ENCODE data around the gene PRDM16. TPM values are rescaled to one million over a fixed set of nuclear protein-coding genes. Genes with fewer than 3 reads are reported as not detected.

The PRDM16 gene
- polyA plus RNA-seq, 1 donor (not counting 4 experiments of a cell fraction or from before 2014, with no cell fraction given): 0.05 TPM

GRCh38 chr1:3192825-3193224, 123.8 kb downstream of the PRDM16 start:
- dilution Hi-C loops (cut with MboI; ENCODE audit: extremely low pct_ligation_motif_present, low sequenced_read_pairs): no loop called here
- peaks cover 2% of the 10 kb centered on the region for H3K9me3 ChIP-seq (ENCODE audit: control insufficient read depth, low read depth, low read length)

GRCh38 chr1:3193811-3194210, 124.8 kb downstream of the PRDM16 start:
- Histone ChIP-seq H3K27ac (ENCODE audit: control insufficient read depth, insufficient read depth, low read length) (no peak overlapping the region), H3K9me3 (ENCODE audit: control insufficient read depth, low read depth, low read length) (peaks cover 2% of the 10 kb centered on the region), H4K20me1 (ENCODE audit: control insufficient read depth, extremely low read depth, insufficient read depth, low read length) (no peaks in the 10 kb centered on the region), H2AFZ (ENCODE audit: control insufficient read depth, low read length) (no peak overlapping the region), H3K79me2 (ENCODE audit: control insufficient read depth, insufficient read depth, low read length) (no peaks in the 10 kb centered on the region), H3K4me2 (ENCODE audit: control insufficient read depth, extremely low read depth, insufficient read depth, low read depth, low read length) (no peak overlapping the region), H3K9me1 (ENCODE audit: control insufficient read depth, extremely low read depth, insufficient read depth, low read length) (no peaks in the 10 kb centered on the region), H3K4me3 (ENCODE audit: control insufficient read depth in 2 of 3, extremely low read depth in 1 of 3, insufficient read depth in 2 of 3, low read depth in 1 of 3, low read length in 3 of 3) (no peak overlapping the region), H3K9ac (ENCODE audit: control insufficient read depth, extremely low read depth, insufficient read depth, low read length) (no peak overlapping the region), H3K36me3 (ENCODE audit: control insufficient read depth in 2 of 2, extremely low read depth in 1 of 2, insufficient read depth in 2 of 2, low read length in 2 of 2) (no peaks in the 10 kb centered on the region), H3K4me1 (ENCODE audit: control insufficient read depth, extremely low read depth, insufficient read depth, low read length) (no peaks in the 10 kb centered on the region), H3K27me3 (ENCODE audit: control insufficient read depth, extremely low read depth, insufficient read depth, low read length) (no peaks in the 10 kb centered on the region)
- DNase-seq (ENCODE audit: low read depth, low spot score) (no peak), FAIRE-seq (no peak)
- TF ChIP-seq CTCF (optimal IDR thresholded peaks at IDR 0.05 in 1 of 3, IDR thresholded peaks at IDR 0.05 in 1 of 3, conservative IDR thresholded peaks at IDR 0.05 in 1 of 3; ENCODE audit: extremely low read depth in 1 of 3, insufficient read depth in 2 of 3, low read length in 3 of 3) (no peak), EZH2 (IDR thresholded peaks at IDR 0.05; ENCODE audit: low read length) (no peak)
- dilution Hi-C loops (cut with MboI; ENCODE audit: extremely low pct_ligation_motif_present, low sequenced_read_pairs): no loop called here

More at GRCh38 chr1:3192825-3193224, 123.8 kb downstream of the PRDM16 start:
- Histone ChIP-seq H3K27ac (ENCODE audit: control insufficient read depth, insufficient read depth, low read length) (no peak overlapping the region), H3K79me2 (ENCODE audit: control insufficient read depth, insufficient read depth, low read length) (no peaks in the 10 kb centered on the region), H3K4me2 (ENCODE audit: control insufficient read depth, extremely low read depth, insufficient read depth, low read depth, low read length) (no peak overlapping the region), H4K20me1 (ENCODE audit: control insufficient read depth, extremely low read depth, insufficient read depth, low read length) (no peaks in the 10 kb centered on the region), H3K4me3 (ENCODE audit: control insufficient read depth in 2 of 3, extremely low read depth in 1 of 3, insufficient read depth in 2 of 3, low read depth in 1 of 3, low read length in 3 of 3) (no peak overlapping the region), H2AFZ (ENCODE audit: control insufficient read depth, low read length) (no peak overlapping the region), H3K9me1 (ENCODE audit: control insufficient read depth, extremely low read depth, insufficient read depth, low read length) (no peaks in the 10 kb centered on the region), H3K27me3 (ENCODE audit: control insufficient read depth, extremely low read depth, insufficient read depth, low read length) (no peaks in the 10 kb centered on the region), H3K36me3 (ENCODE audit: control insufficient read depth in 2 of 2, extremely low read depth in 1 of 2, insufficient read depth in 2 of 2, low read length in 2 of 2) (no peaks in the 10 kb centered on the region), H3K9ac (ENCODE audit: control insufficient read depth, extremely low read depth, insufficient read depth, low read length) (no peak overlapping the region), H3K4me1 (ENCODE audit: control insufficient read depth, extremely low read depth, insufficient read depth, low read length) (no peaks in the 10 kb centered on the region)
- DNase-seq (ENCODE audit: low read depth, low spot score): no peak
- FAIRE-seq: no peak
- no peak for TF ChIP-seq EZH2 (IDR thresholded peaks at IDR 0.05; ENCODE audit: low read length)
- no peak for TF ChIP-seq CTCF (optimal IDR thresholded peaks at IDR 0.05 in 1 of 3, IDR thresholded peaks at IDR 0.05 in 1 of 3, conservative IDR thresholded peaks at IDR 0.05 in 1 of 3; ENCODE audit: extremely low read depth in 1 of 3, insufficient read depth in 2 of 3, low read length in 3 of 3)
